GM23338 (cell line): ENCODE data around the gene BMP3. TPM values are rescaled to one million over a fixed set of nuclear protein-coding genes. Genes with fewer than 3 reads are reported as not detected.

Experiments
- ATAC-seq: fragments of 200-7000 bp; cut with Tn5 transposase; 3 replicates; pipeline ENCODE4 v1.9.1; 2020
- DNase-seq: peaks from one replicate; pipeline ENCODE4 v3.0.0-alpha.2; 2015; ENCODE audit warnings: low spot score
- H2AFZ ChIP-seq: fragments of 200-600 bp; sonication (generic); 2 replicates; pipeline ENCODE4 v1.8.0; 2016; ENCODE audit warnings: antibody characterized with exemption, mild to moderate bottlenecking, moderate library complexity
- H3F3A ChIP-seq: fragments of 200-600 bp; sonication (generic); replicated peaks from 2 replicates; pipeline ENCODE4 v1.8.0; 2017; ENCODE audit warnings: antibody characterized with exemption, mixed run types, low read depth
- H3K27ac ChIP-seq: fragments of 200-600 bp; sonication (generic); 2 replicates; pipeline ENCODE4 v1.6.1; 2016; ENCODE audit warnings: low read depth
- H3K27me3 ChIP-seq: fragments of 200-600 bp; sonication (generic); 2 replicates; pipeline ENCODE4 v1.8.0; 2016; ENCODE audit warnings: mild to moderate bottlenecking, mixed run types, moderate library complexity; ENCODE audit not compliant: insufficient read depth
- H3K36me3 ChIP-seq: fragments of 200-600 bp; sonication (generic); 2 replicates; pipeline ENCODE4 v1.8.0; 2016; ENCODE audit warnings: mild to moderate bottlenecking; ENCODE audit not compliant: insufficient read depth
- H3K4me1 ChIP-seq: fragments of 200-600 bp; sonication (generic); 2 replicates; pipeline ENCODE4 v1.8.0; 2016; ENCODE audit warnings: mild to moderate bottlenecking, moderate library complexity; ENCODE audit not compliant: insufficient read depth
- H3K4me2 ChIP-seq: fragments of 200-600 bp; sonication (generic); 2 replicates; pipeline ENCODE4 v1.7.1; 2017; ENCODE audit warnings: mixed run types
- H3K4me3 ChIP-seq: fragments of 200-600 bp; sonication (generic); 2 replicates; pipeline ENCODE4 v1.6.1; 2016; ENCODE audit warnings: mixed run types
- H3K79me2 ChIP-seq: fragments of 200-600 bp; sonication (generic); replicated peaks from 2 replicates; pipeline ENCODE4 v1.8.0; 2017; ENCODE audit warnings: mild to moderate bottlenecking; ENCODE audit not compliant: insufficient read depth
- H3K9me2 ChIP-seq: fragments of 200-600 bp; sonication (generic); 2 replicates; pipeline ENCODE4 v1.8.0; 2017; ENCODE audit not compliant: insufficient read depth
- H4K20me1 ChIP-seq: fragments of 200-600 bp; sonication (generic); replicated peaks from 2 replicates; pipeline ENCODE4 v1.8.0; 2017; ENCODE audit warnings: mild to moderate bottlenecking; ENCODE audit not compliant: insufficient read depth
- H3K27ac Mint-ChIP-seq: 2 replicates; pipeline ENCODE4 v1.8.0; 2020; ENCODE audit warnings: inconsistent platforms, mild to moderate bottlenecking, moderate library complexity, mixed read lengths
- H3K27me3 Mint-ChIP-seq: 3 replicates; pipeline ENCODE4 v1.8.0; 2022; ENCODE audit warnings: low read depth, mild to moderate bottlenecking, moderate library complexity, mixed read lengths, inconsistent platforms; ENCODE audit not compliant: insufficient read depth, poor library complexity
- H3K36me3 Mint-ChIP-seq: 3 replicates; pipeline ENCODE4 v1.8.0; 2021; ENCODE audit warnings: low read depth, mild to moderate bottlenecking, inconsistent platforms, moderate library complexity, mixed read lengths
- H3K4me1 Mint-ChIP-seq: 3 replicates; pipeline ENCODE4 v1.8.0; 2020; ENCODE audit warnings: mild to moderate bottlenecking, inconsistent platforms, mixed read lengths
- H3K4me3 Mint-ChIP-seq: 3 replicates; pipeline ENCODE4 v1.8.0; 2021; ENCODE audit warnings: moderate library complexity, mild to moderate bottlenecking, inconsistent platforms, mixed read lengths
- H3K9me3 Mint-ChIP-seq: 3 replicates; pipeline ENCODE4 v1.8.0; 2020; ENCODE audit warnings: moderate library complexity, mild to moderate bottlenecking, inconsistent platforms, mixed read lengths
- CREB1 ChIP-seq: fragments of 250-450 bp; sonication (Bioruptor Pico); IDR thresholded peaks from 2 replicates; pipeline ENCODE4 v1.5.0; 2020; ENCODE audit warnings: low read depth, mild to moderate bottlenecking, moderate library complexity
- CTCF ChIP-seq, 2 experiments: fragments of 200-600 bp in 1 of 2; sonication (generic) in 1 of 2; conservative IDR thresholded peaks; 2 replicates each; pipeline versions ENCODE4 v1.5.1 to v1.6.1; 2016 to 2017; ENCODE audit warnings: antibody characterized with exemption in 2 of 2, low read depth in 2 of 2, mild to moderate bottlenecking in 2 of 2, moderate library complexity in 1 of 2
- ETS1 ChIP-seq: IDR thresholded peaks from 2 replicates; pipeline ENCODE4 v1.6.1; 2016; ENCODE audit warnings: antibody characterized with exemption
- EZH2 ChIP-seq: fragments of 200-600 bp; sonication (generic); IDR thresholded peaks from one replicate; pipeline ENCODE4 v1.8.0; 2017; ENCODE audit warnings: antibody characterized with exemption, mild to moderate bottlenecking, low read depth; ENCODE audit not compliant: unreplicated experiment
- EZH2phosphoT487 ChIP-seq: fragments of 200-600 bp; sonication (generic); IDR thresholded peaks from one replicate; pipeline ENCODE4 v1.8.1; 2018; ENCODE audit warnings: antibody characterized with exemption; ENCODE audit not compliant: unreplicated experiment
- JUNB ChIP-seq: IDR thresholded peaks from one replicate; pipeline ENCODE4 v1.6.1; 2016; ENCODE audit warnings: antibody characterized with exemption; ENCODE audit not compliant: unreplicated experiment
- NANOG ChIP-seq: IDR thresholded peaks from 2 replicates; pipeline ENCODE4 v1.6.1; 2016; ENCODE audit warnings: antibody characterized with exemption, borderline replicate concordance
- POLR2AphosphoS5 ChIP-seq: IDR thresholded peaks from 2 replicates; pipeline ENCODE4 v1.6.1; 2016; ENCODE audit warnings: antibody characterized with exemption, low read depth
- REST ChIP-seq: IDR thresholded peaks from one replicate; pipeline ENCODE4 v1.6.1; 2018; ENCODE audit warnings: antibody characterized with exemption; ENCODE audit not compliant: unreplicated experiment
- STAT1 ChIP-seq: IDR thresholded peaks from one replicate; pipeline ENCODE4 v1.6.1; 2016; ENCODE audit warnings: antibody characterized with exemption; ENCODE audit not compliant: unreplicated experiment
- ZNF114 ChIP-seq: fragments of 250-450 bp; sonication (Bioruptor Pico); IDR thresholded peaks from 2 replicates; pipeline ENCODE4 v1.5.0; 2020; ENCODE audit warnings: mild to moderate bottlenecking, moderate library complexity
- ZNF331 ChIP-seq: fragments of 250-450 bp; sonication (Bioruptor Pico); IDR thresholded peaks from 2 replicates; pipeline ENCODE4 v1.5.0; 2020; ENCODE audit warnings: low read depth, mild to moderate bottlenecking, moderate library complexity
- ZNF462 ChIP-seq: fragments of 250-450 bp; sonication (Bioruptor Pico); IDR thresholded peaks from 2 replicates; pipeline ENCODE4 v1.5.0; 2020; ENCODE audit warnings: mild to moderate bottlenecking, moderate library complexity
- polyA plus RNA-seq: library from polyadenylated mRNA; unstranded; fragments of >200 nt; fragmentation: Nextera tagmentation; extraction: Ambion mirVana; gene quantifications from 2 replicates; pipeline ENCODE4 v1.2.1, GENCODE V29; 2016
- total RNA-seq: library from RNA; depleted of rRNA; stranded (reverse); fragments of >200 nt; shearing (Covaris generic); gene quantifications from 2 replicates; pipeline ENCODE4 v1.2.3, GENCODE V29; 2014

Gene BMP3
- total and polyA plus RNA-seq, 2 experiments from 2014 or later, result 0.10 TPM; not detected in 1

- Histone ChIP-seq H3K36me3 (no peaks in the 10 kb centered on the region), H3K27me3 (no peaks in the 10 kb centered on the region), H3K4me2 (no peak overlapping the region), H2AFZ (no peak overlapping the region), H3F3A (no peaks in the 10 kb centered on the region), H3K27ac (no peak overlapping the region), H3K9me2 (no peaks in the 10 kb centered on the region), H3K4me3 (no peak overlapping the region), H3K79me2 (no peaks in the 10 kb centered on the region), H4K20me1 (no peaks in the 10 kb centered on the region), H3K4me1 (0 out of 2 replicates have a peak, but pooled peaks cover 3% of the 10 kb centered on the region)
- no peak overlapping the region for H3K4me3 Mint-ChIP-seq
- no peaks in the 10 kb centered on the region for H3K36me3 Mint-ChIP-seq
- H3K27ac Mint-ChIP-seq, result no peak overlapping the region
- TF ChIP-seq NANOG (no peak), CTCF (conservative IDR thresholded peaks at IDR 0.05; ENCODE audit: low read depth in 2 of 2) (no peak), ETS1 (no peak), EZH2 (no peak), EZH2phosphoT487 (no peak), ZNF114 (CRISPR knock-in tag) (no peak), CREB1 (CRISPR knock-in tag) (no peak), STAT1 (no peak), ZNF331 (CRISPR knock-in tag) (no peak), ZNF462 (CRISPR knock-in tag) (no peak), REST (no peak), POLR2AphosphoS5 (no peak), JUNB (no peak)
- H3K27me3 Mint-ChIP-seq, result no peaks in the 10 kb centered on the region
- ATAC-seq, result no peak
- H3K4me1 Mint-ChIP-seq, result no peaks in the 10 kb centered on the region
- H3K9me3 Mint-ChIP-seq, result no peaks in the 10 kb centered on the region
- DNase-seq, result no peak
These were observed 64.9 kb downstream of the BMP3 start for GRCh38 chr4:81095389-81095788.
